ENCODE measurements around the gene TMED3. TPM values are rescaled to one million over a fixed set of nuclear protein-coding genes. Genes with fewer than 3 reads are reported as not detected.
A peak's percentile ranks its signal among the peaks of the same experiment; 100 is the strongest.

TMED3 gene
- 10 to 100 TPM; 35.0 to 59.3 (median 42.6) TPM for polyA plus RNA-seq (ENCODE audit: insufficient read length in 10 of 10)
- long read RNA-seq, donor 1, transcript TMED3-201 (3 exons, 1,475 nt) = major isoform, 21 of 21 reads
- long read RNA-seq, donor 1, partial matches to known transcripts = 0 of 21 reads
- long read RNA-seq, donor 1, other reads (novel, unspliced or antisense) = 0 of 21 reads
- long read RNA-seq, donor 2, transcript TMED3-201 (3 exons, 1,475 nt) = major isoform, 12 of 12 reads
- long read RNA-seq, donor 2, partial matches to known transcripts = 0 of 12 reads
- long read RNA-seq, donor 2, other reads (novel, unspliced or antisense) = 0 of 12 reads
- long read RNA-seq, donor 3 = 0 reads
- long read RNA-seq, donor 4, transcript TMED3-201 (3 exons, 1,475 nt) = major isoform, 22 of 28 reads
- long read RNA-seq, donor 4, partial matches to known transcripts = 6 of 28 reads
- long read RNA-seq, donor 4, other reads (novel, unspliced or antisense) = 0 of 28 reads
- long read RNA-seq, donor 5, transcript TMED3-201 (3 exons, 1,475 nt) = major isoform, 32 of 38 reads
- long read RNA-seq, donor 5, partial matches to known transcripts = 6 of 38 reads
- long read RNA-seq, donor 5, other reads (novel, unspliced or antisense) = 0 of 38 reads
- long read RNA-seq, donor 6, transcript TMED3-201 (3 exons, 1,475 nt) = major isoform, 25 of 25 reads
- long read RNA-seq, donor 6, partial matches to known transcripts = 0 of 25 reads
- long read RNA-seq, donor 6, other reads (novel, unspliced or antisense) = 0 of 25 reads
- long read RNA-seq, donor 7, transcript TMED3-201 (3 exons, 1,475 nt) = major isoform, 18 of 18 reads
- long read RNA-seq, donor 7, partial matches to known transcripts = 0 of 18 reads
- long read RNA-seq, donor 7, other reads (novel, unspliced or antisense) = 0 of 18 reads
- long read RNA-seq, donor 8, transcript TMED3-201 (3 exons, 1,475 nt) = major isoform, 23 of 35 reads
- long read RNA-seq, donor 8, partial matches to known transcripts = 12 of 35 reads
- long read RNA-seq, donor 8, other reads (novel, unspliced or antisense) = 0 of 35 reads
- long read RNA-seq, donor 9, partial matches to known transcripts = 0 of 2 reads
- long read RNA-seq, donor 9, other reads (novel, unspliced or antisense) = 0 of 2 reads

- DNase-seq = peak; percentile 74 to 92 (median 88)
Observed at GRCh38 chr15:79310985-79311900, at the start of gene TMED3. Gene TMED3, plus strand, starts transcription at chr15:79311112. Its CDS starts 138 bp downstream, at chr15:79311250.

GRCh38 chr15:79261836-79262235 lies 49.1 kb upstream of the TMED3 start:
- no peak for DNase-seq

- no peak for DNase-seq
Observed at GRCh38 chr15:79265167-79265566, 45.7 kb upstream of the TMED3 start.

GRCh38 chr15:79265987-79266579 lies 44.8 kb upstream of the TMED3 start:
- peak in 1 of 3 donors; percentile 2 for DNase-seq

- no peak for DNase-seq
Observed at GRCh38 chr15:79282371-79283251, 28.3 kb upstream of the TMED3 start, which contains the start of gene ANKRD34C. Gene ANKRD34C, plus strand, starts transcription at chr15:79282722. Its CDS starts 10,563 bp downstream, at chr15:79293285.

GRCh38 chr15:79283252-79284048 lies 27.5 kb upstream of the TMED3 start:
- DNase-seq = peak; percentile 13 to 75 (median 57)

GRCh38 chr15:79290642-79291275 lies 20.2 kb upstream of the TMED3 start:
- no peak for DNase-seq

- DNase-seq = no peak
Observed at GRCh38 chr15:79292011-79292410, 18.9 kb upstream of the TMED3 start.

GRCh38 chr15:79294075-79294474 lies 16.8 kb upstream of the TMED3 start:
- no peak for DNase-seq

- DNase-seq = no peak
Observed at GRCh38 chr15:79296583-79296982, 14.3 kb upstream of the TMED3 start.

GRCh38 chr15:79299126-79299840 lies 11.6 kb upstream of the TMED3 start:
- no peak for DNase-seq

GRCh38 chr15:79299841-79300235 lies 11.1 kb upstream of the TMED3 start:
- no peak for DNase-seq

- DNase-seq = no peak
Observed at GRCh38 chr15:79307251-79307650, 3.7 kb upstream of the TMED3 start.

- DNase-seq = no peak
Observed at GRCh38 chr15:79308874-79309273, 2.0 kb upstream of the TMED3 start.

- no peak for DNase-seq
Observed at GRCh38 chr15:79310612-79310984, 314 bp upstream of the TMED3 start.

GRCh38 chr15:79311901-79312553 lies 1.1 kb downstream of the TMED3 start:
- DNase-seq = no peak

- no peak for DNase-seq
Observed at GRCh38 chr15:79314186-79314585, 3.3 kb downstream of the TMED3 start.

Measured in muscle of back (tissue), 13 donors.